ENCODE measurements around the gene SUGP2. TPM values are rescaled to one million over a fixed set of nuclear protein-coding genes. Genes with fewer than 3 reads are reported as not detected.

SUGP2 gene
- total RNA-seq, 2 experiments from 2014 or later, result 150 to 155 TPM

DNA sequence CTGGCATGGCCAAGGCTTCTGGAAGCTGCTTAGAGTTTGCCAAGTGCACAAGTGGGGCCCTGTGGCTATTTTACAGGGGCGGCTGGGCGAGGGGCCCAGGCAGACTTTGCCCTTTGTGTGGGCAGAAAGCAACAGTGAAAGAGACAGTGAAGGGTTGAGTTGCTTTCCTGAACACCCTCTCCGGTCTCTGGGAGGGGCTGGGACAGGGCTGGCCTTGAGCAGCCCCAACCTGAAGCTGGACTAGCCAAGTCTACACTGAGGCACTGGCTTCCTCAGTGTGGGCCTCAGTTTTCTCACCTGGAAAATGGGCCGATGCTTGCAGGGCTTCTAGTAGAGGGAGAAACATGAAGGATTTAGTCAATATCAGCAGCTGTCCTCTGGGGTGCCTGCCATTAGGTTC is 89.9 kb downstream of the SUGP2 start:
- no peak for DNase-seq
- Mint-ChIP-seq H3K27ac (no peak overlapping the region), H3K36me3 (no peaks in the 10 kb centered on the region), H3K4me3 (no peak overlapping the region), H3K4me1 (peaks cover 5% of the 10 kb centered on the region), H3K9me3 (no peaks in the 10 kb centered on the region), H3K27me3 (peaks cover 47% of the 10 kb centered on the region)
- POLR2A ChIA-PET, result no interaction called here
- ATAC-seq (ENCODE audit: low read depth), result no peak

DNA sequence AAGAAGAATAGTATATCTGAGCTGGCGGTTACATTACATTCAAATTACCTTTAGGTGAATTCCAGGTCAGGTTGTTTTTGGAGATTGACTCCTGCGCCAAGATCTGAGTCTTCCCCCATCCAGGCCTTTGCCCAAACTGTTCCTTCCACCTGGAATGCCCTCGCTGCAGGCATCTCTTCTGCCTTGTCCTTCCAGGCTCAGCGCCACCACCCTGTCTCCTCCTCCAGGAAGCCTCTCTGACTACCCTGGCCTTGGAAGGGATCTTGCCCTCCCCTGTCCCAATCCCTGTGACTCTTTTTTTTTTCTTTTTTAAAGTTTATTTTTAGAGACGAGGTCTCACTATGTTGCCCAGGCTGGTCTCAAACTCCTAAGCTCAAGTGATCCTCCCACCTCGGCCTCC is 90.6 kb downstream of the SUGP2 start:
- no peak overlapping the region for H3K27ac Mint-ChIP-seq
- no peaks in the 10 kb centered on the region for H3K9me3 Mint-ChIP-seq
- ATAC-seq (ENCODE audit: low read depth) (no peak), DNase-seq (no peak)
- peaks cover 5% of the 10 kb centered on the region for H3K4me1 Mint-ChIP-seq
- H3K27me3 Mint-ChIP-seq, result peaks cover 49% of the 10 kb centered on the region
- POLR2A ChIA-PET, result no interaction called here
- no peaks in the 10 kb centered on the region for H3K36me3 Mint-ChIP-seq
- H3K4me3 Mint-ChIP-seq, result no peak overlapping the region

DNA sequence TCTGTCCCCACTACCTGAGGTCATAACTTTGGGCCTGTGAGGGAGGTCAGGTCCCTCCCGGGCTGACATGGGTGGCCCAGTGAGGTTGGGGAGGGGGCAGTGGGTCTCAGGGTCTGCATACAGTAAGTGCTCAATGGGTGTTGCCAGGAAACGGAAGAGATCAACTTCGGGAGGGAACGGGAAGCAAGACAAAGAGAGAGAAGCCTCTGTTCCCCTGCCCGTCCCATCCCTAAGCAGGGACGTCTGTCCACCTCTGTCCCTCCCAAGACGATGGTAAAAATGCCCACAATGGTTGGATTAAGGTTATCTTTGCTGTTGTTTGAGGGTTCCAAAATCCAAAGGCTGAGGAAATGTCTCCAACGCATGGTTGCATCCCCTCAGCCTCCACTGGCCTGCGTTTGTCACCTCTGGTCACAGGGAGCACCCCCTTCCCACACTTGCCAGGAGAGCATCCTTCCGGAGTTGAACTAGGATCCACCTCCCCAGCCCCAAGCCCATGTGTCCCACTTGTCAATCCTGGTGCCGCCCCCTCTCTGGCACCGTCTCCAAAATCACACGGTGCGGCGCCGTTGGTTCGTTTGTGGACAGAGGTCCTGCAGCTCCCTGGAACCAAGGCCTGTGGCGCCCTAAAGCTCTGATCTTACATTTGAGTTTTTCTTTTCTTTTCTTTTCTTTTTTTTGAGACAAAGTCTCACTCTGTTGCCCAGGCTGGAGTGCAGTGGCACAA is 91.5 kb downstream of the SUGP2 start:
- DNase-seq, result no peak
- Mint-ChIP-seq H3K4me1 (peaks cover 5% of the 10 kb centered on the region), H3K27me3 (peaks cover 56% of the 10 kb centered on the region), H3K9me3 (no peaks in the 10 kb centered on the region), H3K27ac (no peak overlapping the region), H3K4me3 (peak overlapping the region; percentile 37), H3K36me3 (no peaks in the 10 kb centered on the region)
- POLR2A ChIA-PET, result no interaction called here
- no peak for ATAC-seq (ENCODE audit: low read depth)

Other genes starting within 250 kb of the SUGP2 start
- gene COMP, start 242.2 kb downstream of the SUGP2 start, total RNA-seq, result not detected
- gene UPF1, start 201.6 kb downstream of the SUGP2 start, total RNA-seq, result 10 to 100 TPM; 90.4 to 93.2 TPM
- not detected for gene CERS1, start 137.4 kb downstream of the SUGP2 start, total RNA-seq
- gene COPE, start 114.1 kb downstream of the SUGP2 start, total RNA-seq, result 100 to 1,000 TPM; 209 to 213 TPM
- gene DDX49, start 113.8 kb downstream of the SUGP2 start, total RNA-seq, result 10 to 100 TPM; 42.3 to 42.8 TPM
- 1 to 10 TPM in 1 of 2 experiments, under 1 TPM in 1; 0.67 to 1.1 TPM for gene HOMER3, start 92.3 kb downstream of the SUGP2 start, total RNA-seq
- gene ARMC6, start 86 bp upstream of the SUGP2 start, total RNA-seq, result 10 to 100 TPM; 23.3 to 26.2 TPM
- 10 to 100 TPM; 20.4 to 22.0 TPM for gene SLC25A42, start 30.5 kb upstream of the SUGP2 start, total RNA-seq
- gene TMEM161A, start 105.0 kb upstream of the SUGP2 start, total RNA-seq, result 10 to 100 TPM; 25.8 to 30.5 TPM
- 1 to 10 TPM; 5.2 TPM for gene MEF2B, start 136.7 kb upstream of the SUGP2 start, total RNA-seq
- gene BORCS8, start 158.6 kb upstream of the SUGP2 start, total RNA-seq, result 10 to 100 TPM; 31.9 to 32.4 TPM
- gene RFXANK, start 158.7 kb upstream of the SUGP2 start, total RNA-seq, result 10 to 100 TPM; 87.0 to 94.4 TPM
- 10 to 100 TPM; 29.1 to 32.9 TPM for gene NR2C2AP, start 169.9 kb upstream of the SUGP2 start, total RNA-seq
- not detected for gene NCAN, start 178.4 kb upstream of the SUGP2 start, total RNA-seq
- gene TM6SF2, start 239.8 kb upstream of the SUGP2 start, total RNA-seq, result not detected